M059J (cell line): ENCODE measurements around the gene NAPSA. TPM values are rescaled to one million over a fixed set of nuclear protein-coding genes. Genes with fewer than 3 reads are reported as not detected.
"Not testable (repeated sequence)": the region's sequence is repeated elsewhere in the genome, so short reads cannot be mapped to it uniquely, and the experiment has no call there.

Experiments used
- DNase-seq: peaks from one replicate; pipeline ENCODE4 v3.0.0-alpha.2; 2012; ENCODE audit warnings: low read depth
- total RNA-seq: library from RNA; depleted of rRNA; stranded (reverse); fragments of >200 nt; shearing (Covaris generic); gene quantifications from 2 replicates; pipeline ENCODE4 v1.2.3, GENCODE V29; 2014

NAPSA gene
- total RNA-seq, 1 experiment from 2014 or later: 0.12 TPM

- DNase-seq: no peak
Observed at GRCh38 chr19:50361290-50362029, 4.0 kb downstream of the NAPSA start.

GRCh38 chr19:50359328-50359818, 6.1 kb downstream of the NAPSA start:
- DNase-seq: no peak

GRCh38 chr19:50358483-50359327, 6.7 kb downstream of the NAPSA start:
- DNase-seq: no peak

- DNase-seq: peak; percentile 49
Observed at GRCh38 chr19:50357178-50358100, 8.0 kb downstream of the NAPSA start.

- DNase-seq: no peak
Observed at GRCh38 chr19:50356691-50357177, 8.7 kb downstream of the NAPSA start.

GRCh38 chr19:50353487-50353880, 12.0 kb downstream of the NAPSA start:
- DNase-seq: not testable (repeated sequence)

GRCh38 chr19:50352242-50352641, 13.2 kb downstream of the NAPSA start:
- no peak for DNase-seq

GRCh38 chr19:50349277-50350057, 16.0 kb downstream of the NAPSA start:
- DNase-seq: no peak

- not testable (repeated sequence) for DNase-seq
Observed at GRCh38 chr19:50347089-50347581, 18.3 kb downstream of the NAPSA start.

- no peak for DNase-seq
Observed at GRCh38 chr19:50344661-50345318, 20.6 kb downstream of the NAPSA start.

- no peak for DNase-seq
Observed at GRCh38 chr19:50341091-50341564, 24.3 kb downstream of the NAPSA start.

GRCh38 chr19:50340331-50340730, 25.1 kb downstream of the NAPSA start:
- no peak for DNase-seq

- DNase-seq: not testable (repeated sequence)
Observed at GRCh38 chr19:50337031-50337430, 28.4 kb downstream of the NAPSA start.

GRCh38 chr19:50334741-50335421, 30.6 kb downstream of the NAPSA start:
- DNase-seq: no peak

- peak; percentile 65 for DNase-seq
Observed at GRCh38 chr19:50333737-50334617, 31.5 kb downstream of the NAPSA start.

GRCh38 chr19:50333235-50333736, 32.2 kb downstream of the NAPSA start:
- DNase-seq: peak; percentile 86

GRCh38 chr19:50332244-50333038, 33.0 kb downstream of the NAPSA start:
- no peak for DNase-seq
